ENCODE data around the gene STXBP4. TPM values are rescaled to one million over a fixed set of nuclear protein-coding genes. Genes with fewer than 3 reads are reported as not detected.

The STXBP4 gene
- total RNA-seq, 1 donor from 2014 or later = 25.7 TPM

Small RNAs within 50 kb of the gene (small RNA-seq; reads per million reads assigned to genes)
- not detected for gene AC007485.1

Other genes with a start within 250 kb of the STXBP4 start
- 7.8 TPM for gene TOM1L1, start 67.9 kb upstream of the STXBP4 start, total RNA-seq
- 60.5 TPM for gene COX11, start 111 bp upstream of the STXBP4 start, total RNA-seq

Measured in occipital lobe (tissue), 2 donors.